ENCODE data around the gene G2E3. TPM values are rescaled to one million over a fixed set of nuclear protein-coding genes. Genes with fewer than 3 reads are reported as not detected.

The G2E3 gene
- total and polyA plus RNA-seq, 8 donors = 1.9 to 9.5 (median 6.6) TPM

DNA sequence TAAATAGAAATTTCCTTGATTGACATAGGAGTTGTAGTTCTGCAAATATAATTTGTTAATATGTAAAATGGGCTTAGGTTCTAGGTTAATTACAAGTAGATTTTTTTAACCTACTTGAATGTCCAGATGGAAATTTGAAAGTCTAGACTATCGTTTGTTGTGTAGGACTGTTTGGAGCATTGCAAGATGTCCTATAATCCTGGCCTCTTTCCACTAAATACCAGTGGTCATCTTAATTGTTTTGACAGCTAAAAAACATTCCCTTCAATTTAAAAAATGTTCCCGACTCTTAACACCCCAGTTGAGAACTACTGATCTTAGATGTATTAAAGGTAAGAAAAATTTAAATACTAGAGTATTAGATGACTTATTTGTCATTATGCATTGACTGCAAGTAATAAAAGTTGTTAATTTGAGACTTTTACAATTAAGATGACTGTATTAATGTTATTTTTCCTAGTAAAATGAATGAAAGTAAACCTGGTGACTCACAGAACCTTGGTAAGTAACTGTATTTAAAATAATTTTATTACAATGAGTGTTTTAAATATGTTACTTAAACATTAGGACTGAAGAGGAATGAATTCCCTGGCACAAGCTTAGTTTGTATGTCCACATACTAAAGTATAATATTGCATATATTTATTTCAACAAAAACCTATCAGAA is 21.8 kb downstream of the G2E3 start:
- intact Hi-C loops (cut with DNase I) = no loop called here
- Histone ChIP-seq H3K9me3 (no peaks in the 10 kb centered on the region), H3K36me3 (no peaks in the 10 kb centered on the region), H3K4me1 (no peaks in the 10 kb centered on the region), H3K4me3 (no peak overlapping the region), H3K27me3 (no peaks in the 10 kb centered on the region), H3K27ac (no peak overlapping the region)
- TF ChIP-seq, protein P1, sequence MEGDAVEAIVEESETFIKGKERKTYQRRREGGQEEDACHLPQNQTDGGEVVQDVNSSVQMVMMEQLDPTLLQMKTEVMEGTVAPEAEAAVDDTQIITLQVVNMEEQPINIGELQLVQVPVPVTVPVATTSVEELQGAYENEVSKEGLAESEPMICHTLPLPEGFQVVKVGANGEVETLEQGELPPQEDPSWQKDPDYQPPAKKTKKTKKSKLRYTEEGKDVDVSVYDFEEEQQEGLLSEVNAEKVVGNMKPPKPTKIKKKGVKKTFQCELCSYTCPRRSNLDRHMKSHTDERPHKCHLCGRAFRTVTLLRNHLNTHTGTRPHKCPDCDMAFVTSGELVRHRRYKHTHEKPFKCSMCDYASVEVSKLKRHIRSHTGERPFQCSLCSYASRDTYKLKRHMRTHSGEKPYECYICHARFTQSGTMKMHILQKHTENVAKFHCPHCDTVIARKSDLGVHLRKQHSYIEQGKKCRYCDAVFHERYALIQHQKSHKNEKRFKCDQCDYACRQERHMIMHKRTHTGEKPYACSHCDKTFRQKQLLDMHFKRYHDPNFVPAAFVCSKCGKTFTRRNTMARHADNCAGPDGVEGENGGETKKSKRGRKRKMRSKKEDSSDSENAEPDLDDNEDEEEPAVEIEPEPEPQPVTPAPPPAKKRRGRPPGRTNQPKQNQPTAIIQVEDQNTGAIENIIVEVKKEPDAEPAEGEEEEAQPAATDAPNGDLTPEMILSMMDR (IDR thresholded peaks at IDR 0.05) = no peak
- DNase-seq (no peak), ATAC-seq (no peak), FAIRE-seq (no peak)
- WGBS, 2 donors = 91 to 94% methylated on average over 2 of the region's 2 CpGs

DNA sequence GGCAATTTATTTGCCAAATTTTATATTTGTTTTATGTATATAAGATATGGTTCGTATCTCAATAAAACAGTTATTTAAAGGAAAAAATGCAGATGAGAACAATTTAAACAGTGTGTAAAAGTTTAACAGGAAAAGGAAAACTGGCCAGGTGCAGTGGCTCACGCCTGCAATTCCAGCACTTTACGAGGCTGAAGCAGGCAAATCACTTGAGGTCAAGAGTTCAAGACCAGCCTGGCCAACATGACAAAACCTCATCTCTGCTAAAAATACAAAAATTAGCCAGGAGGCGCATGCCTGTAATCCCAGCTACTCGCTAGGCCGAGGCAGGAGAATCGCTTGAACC is 22.3 kb downstream of the G2E3 start:
- Histone ChIP-seq H3K27me3 (no peaks in the 10 kb centered on the region), H3K36me3 (no peaks in the 10 kb centered on the region), H3K4me3 (no peak overlapping the region), H3K9me3 (no peaks in the 10 kb centered on the region), H3K27ac (no peak overlapping the region), H3K4me1 (no peaks in the 10 kb centered on the region)
- FAIRE-seq (no peak), DNase-seq (no peak), ATAC-seq (no peak)
- TF ChIP-seq, protein P1 (IDR thresholded peaks at IDR 0.05) = no peak
- 76 to 79% methylated on average over 7 of the region's 7 CpGs for WGBS, 2 donors
- intact Hi-C loops (cut with DNase I) = no loop called here

DNA sequence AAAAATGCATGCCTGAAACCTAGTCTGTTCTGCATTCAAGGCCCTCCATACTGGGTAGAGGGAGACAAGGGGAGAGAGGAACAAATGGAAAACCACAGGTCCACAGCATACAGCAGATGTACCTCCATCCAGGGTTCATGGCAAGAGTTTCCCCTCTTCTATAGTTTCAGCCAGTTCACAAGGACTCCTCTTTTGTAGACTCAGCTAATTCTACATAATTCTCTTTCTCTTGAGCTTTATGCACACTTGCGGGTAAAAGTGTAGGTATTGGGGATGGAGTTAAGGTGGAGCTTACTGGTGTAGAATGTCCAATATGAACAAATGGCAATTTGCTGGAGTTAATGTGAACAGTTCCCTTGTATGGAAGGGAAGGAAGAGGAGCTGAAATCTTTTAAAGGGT is 23.4 kb downstream of the G2E3 start:
- Histone ChIP-seq H3K4me1 (no peaks in the 10 kb centered on the region), H3K27me3 (no peaks in the 10 kb centered on the region), H3K27ac (no peak overlapping the region), H3K4me3 (no peak overlapping the region), H3K9me3 (no peaks in the 10 kb centered on the region), H3K36me3 (no peaks in the 10 kb centered on the region)
- intact Hi-C loops (cut with DNase I) = no loop called here
- TF ChIP-seq, protein P1 (IDR thresholded peaks at IDR 0.05) = no peak
- DNase-seq = no peak
- FAIRE-seq = no peak
- WGBS, 2 donors = 97% methylated on average over 1 of the region's 1 CpG
- ATAC-seq = no peak

DNA sequence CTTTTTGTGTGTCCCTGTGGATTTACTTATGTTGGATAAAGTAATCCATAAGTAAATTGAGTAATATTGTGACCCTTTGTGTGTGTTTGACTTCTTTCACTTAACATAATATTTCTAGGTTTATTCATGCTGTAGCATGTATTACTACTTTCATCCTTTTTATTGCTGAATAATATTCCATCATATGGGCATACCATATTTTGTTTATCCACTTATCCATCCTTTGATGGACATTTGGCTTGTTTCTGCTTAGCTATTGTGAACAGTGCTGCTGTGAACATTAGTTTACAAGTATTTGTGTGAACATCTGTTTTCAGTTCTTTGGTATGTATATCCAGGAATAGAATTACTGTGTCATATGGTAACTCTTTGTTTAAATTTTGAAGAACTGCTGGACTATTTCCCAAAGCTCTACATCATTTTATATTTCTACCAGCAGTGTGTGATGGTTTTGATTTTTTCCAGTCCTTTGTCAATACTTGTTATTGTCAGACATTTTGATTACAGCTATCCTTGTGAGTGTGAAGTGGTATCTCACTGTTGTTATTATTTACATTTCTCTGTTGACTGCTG is 25.2 kb downstream of the G2E3 start:
- TF ChIP-seq, protein P1 (IDR thresholded peaks at IDR 0.05) = no peak
- no peaks in the 10 kb centered on the region for H3K9me3 ChIP-seq
- no peak overlapping the region for H3K4me3 ChIP-seq
- DNase-seq (no peak), ATAC-seq (no peak), FAIRE-seq (no peak)
- intact Hi-C loops (cut with DNase I) = no loop called here
- H3K36me3 ChIP-seq = no peaks in the 10 kb centered on the region
- H3K4me1 ChIP-seq = no peaks in the 10 kb centered on the region
- H3K27ac ChIP-seq = no peak overlapping the region
- no peaks in the 10 kb centered on the region for H3K27me3 ChIP-seq

DNA sequence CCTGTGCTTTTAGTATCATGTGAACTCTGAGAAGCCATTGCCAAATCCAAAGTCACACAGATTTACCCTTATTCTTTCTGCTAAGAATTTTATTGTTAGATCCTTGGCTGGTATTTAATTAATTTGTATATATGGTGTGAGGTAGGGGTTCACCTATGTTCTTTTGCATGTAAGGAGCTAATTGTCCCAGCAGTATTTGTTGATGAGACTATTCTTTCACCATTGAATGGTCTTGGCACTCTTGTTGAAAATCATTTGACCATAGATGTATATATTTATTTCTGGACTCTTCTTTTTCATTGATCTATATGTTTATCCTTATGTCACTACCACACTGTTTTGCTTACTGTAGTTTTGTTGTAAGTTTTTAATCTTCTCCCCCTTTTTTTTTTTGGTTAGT is 26.2 kb downstream of the G2E3 start:
- no peak overlapping the region for H3K4me3 ChIP-seq
- intact Hi-C loops (cut with DNase I) = no loop called here
- DNase-seq = no peak
- TF ChIP-seq, protein P1 (IDR thresholded peaks at IDR 0.05) = no peak
- no peak for FAIRE-seq
- ATAC-seq = no peak
- H3K4me1 ChIP-seq = no peaks in the 10 kb centered on the region
- H3K27ac ChIP-seq = no peak overlapping the region
- H3K27me3 ChIP-seq = no peaks in the 10 kb centered on the region
- H3K36me3 ChIP-seq = no peaks in the 10 kb centered on the region
- no peaks in the 10 kb centered on the region for H3K9me3 ChIP-seq
